Mesothelial cell of epicardium (in vitro differentiated cells): ENCODE measurements around the gene SMCO1. TPM values are rescaled to one million over a fixed set of nuclear protein-coding genes. Genes with fewer than 3 reads are reported as not detected.
A peak's percentile ranks its signal among the peaks of the same experiment; 100 is the strongest.

Source experiments
- DNase-seq, 2 experiments: peaks; one replicate each; pipeline ENCODE4 v3.0.0; 2021; ENCODE audit warnings: low spot score in 2 of 2; ENCODE audit not compliant: unreplicated experiment in 2 of 2
- H3K27ac Mint-ChIP-seq: 2 replicates; pipeline ENCODE4 v1.8.0; 2021; ENCODE audit warnings: mixed read lengths
- H3K27me3 Mint-ChIP-seq: 2 replicates; pipeline ENCODE4 v1.8.0; 2021; ENCODE audit warnings: low read depth, mixed read lengths
- H3K36me3 Mint-ChIP-seq: 2 replicates; pipeline ENCODE4 v1.8.0; 2021; ENCODE audit warnings: mixed read lengths
- H3K4me1 Mint-ChIP-seq: 2 replicates; pipeline ENCODE4 v1.8.0; 2021; ENCODE audit warnings: mixed read lengths
- H3K4me3 Mint-ChIP-seq: 2 replicates; pipeline ENCODE4 v1.8.0; 2021; ENCODE audit warnings: mild to moderate bottlenecking, moderate library complexity, mixed read lengths
- H3K9me3 Mint-ChIP-seq: 2 replicates; pipeline ENCODE4 v1.8.0; 2021; ENCODE audit warnings: mixed read lengths
- CTCF ChIP-seq: fragments of 200-600 bp; sonication (generic); IDR thresholded peaks from one replicate; pipeline ENCODE4 v1.5.0; 2021; ENCODE audit warnings: antibody characterized with exemption; ENCODE audit not compliant: unreplicated experiment
- total RNA-seq: library from RNA; stranded (reverse); gene quantifications from 3 replicates; pipeline ENCODE4 v1.2.1, GENCODE V29; 2021

Gene SMCO1
- total RNA-seq, 1 donor from 2014 or later, result not detected

- Mint-ChIP-seq H3K27ac (no peak overlapping the region), H3K27me3 (no peaks in the 10 kb centered on the region), H3K4me3 (no peak overlapping the region), H3K9me3 (peaks cover 4% of the 10 kb centered on the region), H3K36me3 (peaks cover 14% of the 10 kb centered on the region), H3K4me1 (peaks cover 17% of the 10 kb centered on the region)
- no peak for TF ChIP-seq CTCF
- no peak for DNase-seq
Observed at GRCh38 chr3:196496183-196496582, 19.0 kb downstream of the SMCO1 start.

GRCh38 chr3:196493292-196493691 lies 21.9 kb downstream of the SMCO1 start:
- Mint-ChIP-seq H3K27me3 (no peaks in the 10 kb centered on the region), H3K36me3 (peaks cover 9% of the 10 kb centered on the region), H3K4me1 (no peaks in the 10 kb centered on the region), H3K9me3 (peaks cover 4% of the 10 kb centered on the region), H3K4me3 (no peak overlapping the region), H3K27ac (no peak overlapping the region)
- TF ChIP-seq CTCF, result no peak
- DNase-seq, result no peak

- Mint-ChIP-seq H3K4me1 (no peaks in the 10 kb centered on the region), H3K9me3 (peaks cover 4% of the 10 kb centered on the region), H3K36me3 (peaks cover 11% of the 10 kb centered on the region), H3K4me3 (no peak overlapping the region), H3K27me3 (no peaks in the 10 kb centered on the region), H3K27ac (no peak overlapping the region)
- no peak for DNase-seq
- TF ChIP-seq CTCF, result no peak
Observed at GRCh38 chr3:196492080-196492479, 23.1 kb downstream of the SMCO1 start.

GRCh38 chr3:196489747-196490146 lies 25.4 kb downstream of the SMCO1 start:
- Mint-ChIP-seq H3K4me1 (no peaks in the 10 kb centered on the region), H3K27ac (peak overlapping the region; percentile 30), H3K4me3 (no peak overlapping the region), H3K36me3 (peaks cover 17% of the 10 kb centered on the region), H3K27me3 (no peaks in the 10 kb centered on the region), H3K9me3 (peaks cover 4% of the 10 kb centered on the region)
- no peak for TF ChIP-seq CTCF
- no peak for DNase-seq

GRCh38 chr3:196486263-196486662 lies 28.9 kb downstream of the SMCO1 start:
- no peak for DNase-seq
- Mint-ChIP-seq H3K27me3 (no peaks in the 10 kb centered on the region), H3K27ac (no peak overlapping the region), H3K36me3 (peaks cover 28% of the 10 kb centered on the region), H3K9me3 (peaks cover 5% of the 10 kb centered on the region), H3K4me1 (no peaks in the 10 kb centered on the region), H3K4me3 (no peak overlapping the region)
- TF ChIP-seq CTCF, result no peak

GRCh38 chr3:196477678-196478077 lies 37.5 kb downstream of the SMCO1 start:
- no peak for DNase-seq
- Mint-ChIP-seq H3K27ac (no peak overlapping the region), H3K36me3 (peaks cover 39% of the 10 kb centered on the region), H3K4me1 (no peaks in the 10 kb centered on the region), H3K27me3 (no peaks in the 10 kb centered on the region), H3K4me3 (no peak overlapping the region), H3K9me3 (no peaks in the 10 kb centered on the region)
- TF ChIP-seq CTCF, result no peak
